Astrocyte (in vitro differentiated cells and primary cell): ENCODE measurements around the gene PRODH2. TPM values are rescaled to one million over a fixed set of nuclear protein-coding genes. Genes with fewer than 3 reads are reported as not detected.
A peak's percentile ranks its signal among the peaks of the same experiment; 100 is the strongest.

ENCODE experiments used
- DNase-seq: peaks from one replicate; pipeline ENCODE4 v3.0.0-alpha.2; 2010; ENCODE audit warnings: low read depth
- FAIRE-seq: peaks from 2 replicates; lab custom pipeline; 2011; peaks lifted over from hg19 to GRCh38; lab: Jason Lieb, UNC
- H2AFZ ChIP-seq: 2 replicates; pipeline ENCODE4 v1.6.0; 2012; ENCODE audit warnings: low read depth, low read length, inconsistent platforms
- H3K27ac ChIP-seq: 2 replicates; pipeline ENCODE4 v1.5.1; 2011; ENCODE audit warnings: low read depth, low read length, inconsistent platforms
- H3K27me3 ChIP-seq: 2 replicates; pipeline ENCODE4 v1.6.0; 2011; ENCODE audit warnings: low read length, inconsistent platforms; ENCODE audit not compliant: insufficient read depth
- H3K36me3 ChIP-seq: 2 replicates; pipeline ENCODE4 v1.5.1; 2011; ENCODE audit warnings: low read length, inconsistent platforms; ENCODE audit not compliant: insufficient read depth
- H3K4me1 ChIP-seq: 2 replicates; pipeline ENCODE4 v1.5.1; 2011; ENCODE audit warnings: low read length, inconsistent platforms; ENCODE audit not compliant: insufficient read depth
- H3K4me2 ChIP-seq: 2 replicates; pipeline ENCODE4 v1.6.0; 2012; ENCODE audit warnings: low read length, inconsistent platforms
- H3K4me3 ChIP-seq: 2 replicates; pipeline ENCODE4 v1.5.1; 2011; ENCODE audit warnings: low read depth, mild to moderate bottlenecking, low read length, inconsistent platforms; ENCODE audit not compliant: insufficient read depth
- H3K79me2 ChIP-seq: 2 replicates; pipeline ENCODE4 v1.6.0; 2012; ENCODE audit warnings: mild to moderate bottlenecking, low read length, inconsistent platforms; ENCODE audit not compliant: insufficient read depth
- H3K9ac ChIP-seq: 2 replicates; pipeline ENCODE4 v1.6.0; 2012; ENCODE audit warnings: mild to moderate bottlenecking, low read length, inconsistent platforms
- H3K9me3 ChIP-seq: 2 replicates; pipeline ENCODE4 v1.5.1; 2012; ENCODE audit warnings: low read depth, mild to moderate bottlenecking, low read length, inconsistent platforms; ENCODE audit not compliant: insufficient read depth
- H4K20me1 ChIP-seq: 2 replicates; pipeline ENCODE4 v1.6.0; 2012; ENCODE audit warnings: low read length, inconsistent platforms; ENCODE audit not compliant: insufficient read depth
- H3K27ac Mint-ChIP-seq: one replicate; pipeline ENCODE4 v1.8.0; 2021; ENCODE audit warnings: mild to moderate bottlenecking, mixed read lengths; ENCODE audit not compliant: unreplicated experiment
- H3K27me3 Mint-ChIP-seq: one replicate; pipeline ENCODE4 v1.8.0; 2021; ENCODE audit warnings: low read depth, mixed read lengths; ENCODE audit not compliant: unreplicated experiment
- H3K36me3 Mint-ChIP-seq: one replicate; pipeline ENCODE4 v1.8.0; 2021; ENCODE audit warnings: low read depth, mixed read lengths; ENCODE audit not compliant: unreplicated experiment
- H3K4me1 Mint-ChIP-seq: one replicate; pipeline ENCODE4 v1.8.0; 2021; ENCODE audit warnings: low read depth, mixed read lengths; ENCODE audit not compliant: unreplicated experiment
- H3K4me3 Mint-ChIP-seq: one replicate; pipeline ENCODE4 v1.8.0; 2021; ENCODE audit warnings: mild to moderate bottlenecking, moderate library complexity, mixed read lengths; ENCODE audit not compliant: unreplicated experiment
- H3K9me3 Mint-ChIP-seq: one replicate; pipeline ENCODE4 v1.8.0; 2021; ENCODE audit warnings: mild to moderate bottlenecking, mixed read lengths; ENCODE audit not compliant: unreplicated experiment
- CTCF ChIP-seq: IDR thresholded peaks from 2 replicates; pipeline ENCODE4 v1.5.1; 2011; ENCODE audit warnings: low read depth, mild to moderate bottlenecking, inconsistent platforms, low read length, moderate library complexity; ENCODE audit not compliant: insufficient read depth
- EZH2 ChIP-seq: IDR thresholded peaks from 2 replicates; pipeline ENCODE4 v1.6.1; 2012; ENCODE audit warnings: mild to moderate bottlenecking, low read length, inconsistent platforms; ENCODE audit not compliant: insufficient read depth
- total RNA-seq: library from RNA; stranded (reverse); gene quantifications from 2 replicates; pipeline ENCODE4 v1.2.1, GENCODE V29; 2021

PRODH2 gene
- total RNA-seq, 1 donor from 2014 or later: not detected

GRCh38 chr19:35764432-35765315, 48.0 kb downstream of the PRODH2 start:
- Histone ChIP-seq H3K4me3 (no peak overlapping the region), H4K20me1 (peaks cover 3% of the 10 kb centered on the region), H2AFZ (no peak overlapping the region), H3K27ac (no peak overlapping the region), H3K79me2 (peaks cover 11% of the 10 kb centered on the region), H3K27me3 (no peaks in the 10 kb centered on the region), H3K4me2 (no peak overlapping the region), H3K9ac (no peak overlapping the region), H3K9me3 (no peaks in the 10 kb centered on the region), H3K4me1 (no peaks in the 10 kb centered on the region), H3K36me3 (peaks cover 7% of the 10 kb centered on the region)
- Mint-ChIP-seq H3K4me1 (no peaks in the 10 kb centered on the region), H3K27me3 (no peaks in the 10 kb centered on the region), H3K27ac (no peak overlapping the region), H3K9me3 (no peaks in the 10 kb centered on the region), H3K36me3 (peaks cover 11% of the 10 kb centered on the region), H3K4me3 (no peak overlapping the region)
- no peak for DNase-seq
- no peak for FAIRE-seq
- TF ChIP-seq EZH2 (no peak), CTCF (no peak)

DNA sequence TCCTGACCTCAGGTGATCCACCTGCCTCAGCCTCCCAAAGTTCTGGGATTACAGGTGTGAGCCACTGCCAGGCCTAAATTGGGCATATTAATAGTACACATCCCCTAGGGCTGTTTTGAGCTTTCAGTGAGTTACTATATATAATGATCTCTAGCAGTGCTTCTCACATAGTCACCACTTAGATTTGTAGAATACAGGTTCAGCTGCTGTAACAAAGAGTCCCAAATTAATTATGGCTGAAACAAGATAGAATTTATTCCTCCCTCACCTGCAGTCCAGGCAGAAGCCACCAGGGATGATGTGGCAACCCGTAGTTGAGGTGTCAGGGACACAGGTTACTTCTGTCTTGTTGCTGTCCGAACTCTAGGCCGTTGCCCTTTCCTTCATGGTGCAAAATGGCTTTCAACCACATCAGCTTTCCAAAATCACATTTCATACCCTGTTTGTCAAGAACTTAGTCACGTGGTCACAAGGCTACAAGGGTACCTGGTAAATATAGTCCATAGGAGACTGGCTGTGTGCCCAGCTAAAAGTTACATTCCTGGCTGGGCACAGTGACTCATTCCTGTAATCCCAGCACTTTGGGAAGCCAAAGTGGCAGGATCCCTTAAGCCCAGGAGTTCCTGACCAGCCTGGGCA, 51.8 kb downstream of the PRODH2 start:
- H3K4me3 Mint-ChIP-seq: peak overlapping the region; percentile 62

More for the DNA sequence above, 51.8 kb downstream of the PRODH2 start:
- Histone ChIP-seq H3K4me1 (peaks cover 26% of the 10 kb centered on the region), H3K9ac (no peak overlapping the region), H3K4me3 (no peak overlapping the region), H4K20me1 (peaks cover 11% of the 10 kb centered on the region), H3K27me3 (no peaks in the 10 kb centered on the region), H3K36me3 (peaks cover 5% of the 10 kb centered on the region), H2AFZ (no peak overlapping the region), H3K9me3 (no peaks in the 10 kb centered on the region), H3K4me2 (no peak overlapping the region), H3K27ac (no peak overlapping the region), H3K79me2 (peaks cover 28% of the 10 kb centered on the region)
- peaks cover 12% of the 10 kb centered on the region for H3K36me3 Mint-ChIP-seq
- H3K27ac Mint-ChIP-seq: no peak overlapping the region
- no peaks in the 10 kb centered on the region for H3K27me3 Mint-ChIP-seq
- DNase-seq (no peak), FAIRE-seq (no peak)
- TF ChIP-seq CTCF (no peak), EZH2 (no peak)
- peaks cover 13% of the 10 kb centered on the region for H3K4me1 Mint-ChIP-seq
- no peaks in the 10 kb centered on the region for H3K9me3 Mint-ChIP-seq
